MM.1S (cell line): Measurements from ENCODE around the gene RRP1.

Experiments
- CTCF ChIP-seq: fragments of 300-600 bp; sonication (generic); IDR thresholded peaks from 2 replicates; pipeline ENCODE4 v1.5.1; 2016; ENCODE audit warnings: antibody characterized with exemption, low read length, mixed read lengths
- EZH2 ChIP-seq: fragments of 300-600 bp; sonication (generic); optimal IDR thresholded peaks from 2 replicates; pipeline ENCODE3; 2017; ENCODE audit warnings: low read depth, mild to moderate bottlenecking, antibody characterized with exemption, low read length, mixed read lengths

GRCh38 chr21:43805275-43805800 is 16.0 kb downstream of the RRP1 start:
- TF ChIP-seq CTCF (no peak), EZH2 (no peak)
